Stomach (tissue), 9 donors: ENCODE data around the gene EEF1AKMT1. TPM values are rescaled to one million over a fixed set of nuclear protein-coding genes. Genes with fewer than 3 reads are reported as not detected.

ENCODE experiments used
- DNase-seq, 2 donors: peaks; one replicate each; pipeline versions ENCODE4 v3.0.0 to v3.0.0-alpha.2; 2013 to 2019
- H3K27ac ChIP-seq, 5 donors: fragments of 200-600 bp in 4 of 5; sonication (generic) in 4 of 5; one replicate each; pipeline ENCODE4 v1.5.1; 2013 to 2019; ENCODE audit warnings: mild to moderate bottlenecking in 1 of 5, moderate library complexity in 1 of 5
- H3K27me3 ChIP-seq, 3 donors: fragments of 200-600 bp; sonication (generic); one replicate each; pipeline ENCODE4 v1.5.1; 2017 to 2019; ENCODE audit warnings: mixed run types in 1 of 3
- H3K36me3 ChIP-seq, 4 donors: fragments of 200-600 bp; sonication (generic); 1 replicate in 3 of 4; 2 replicates in 1 of 4; pipeline ENCODE4 v1.5.1; 2016 to 2019
- H3K4me1 ChIP-seq, 4 donors: fragments of 200-600 bp; sonication (generic); one replicate each; pipeline ENCODE4 v1.5.1; 2016 to 2019
- H3K4me3 ChIP-seq, 4 donors: fragments of 200-600 bp; sonication (generic) in 3 of 4; one replicate each; pipeline ENCODE4 v1.5.1; 2016 to 2019; ENCODE audit warnings: mild to moderate bottlenecking in 1 of 4
- H3K9me3 ChIP-seq, 4 donors: fragments of 200-600 bp; sonication (generic); one replicate each; pipeline ENCODE4 v1.5.1; 2016 to 2019
- EP300 ChIP-seq: sonication (generic); formaldehyde crosslinking; IDR thresholded peaks from one replicate; pipeline ENCODE4 v1.6.1; 2017; ENCODE audit warnings: antibody characterized with exemption
- POLR2A ChIP-seq, 4 donors: fragments of 450-650 bp; IDR thresholded peaks; one replicate each; pipeline ENCODE4 v1.6.1; 2016; ENCODE audit warnings: antibody characterized with exemption in 4 of 4, control low read depth in 2 of 4, mild to moderate bottlenecking in 1 of 4, moderate library complexity in 1 of 4
- POLR2AphosphoS5 ChIP-seq, 3 donors: sonication (generic); formaldehyde crosslinking; IDR thresholded peaks; one replicate each; pipeline ENCODE4 v1.6.1; 2016; ENCODE audit warnings: antibody characterized with exemption in 3 of 3
- WGBS, 5 donors: extraction: QIAGEN DNeasy Blood & Tissue Kit in 3 of 5; methylation state at CpG; one replicate each; pipeline versions ENCODE4 v1.1.5 to v1.1.7; 2013 to 2018; 5-methylcytosine and 5-hydroxymethylcytosine counted together
- intact Hi-C: fragments of 100-400 bp; cut with DNase I; formaldehyde crosslinking; loops from one replicate; pipeline ENCODE4 v1.15.1; 2023; ENCODE audit warnings: low total_unique reads
- polyA plus RNA-seq, 3 donors: library from polyadenylated mRNA; stranded (reverse); fragments of 200-250 nt; gene quantifications; one replicate each; pipeline ENCODE4 v1.2.3, GENCODE V29; 2013
- total RNA-seq, 5 donors: library from RNA; depleted of rRNA; stranded (reverse); fragments of >200 nt; gene quantifications; one replicate each; pipeline versions ENCODE4 v1.1.0 to v1.2.3, GENCODE V29; 2014 to 2016
- TF ChIP-seq, protein P1 (sequence below), 7 experiments: fragments of 450-650 bp in 4 of 7; fragments of 200-600 bp in 3 of 7; sonication (generic) in 3 of 7; IDR thresholded peaks; one replicate each; pipeline ENCODE4 v1.5.1; 2016 to 2019; ENCODE audit warnings: antibody characterized with exemption in 7 of 7, control low read depth in 2 of 7, mild to moderate bottlenecking in 1 of 7
- donor health status: healthy with polysubstance abuse.
- donor health status: Bipolar disorder and iron deficiency.
- donor health status: healthy.

Gene EEF1AKMT1
- total and polyA plus RNA-seq, 8 donors: 3.1 to 14.1 (median 7.2) TPM; not detected in 1

- Histone ChIP-seq H3K27me3 (no peaks in the 10 kb centered on the region), H3K4me3 (peak overlapping the region; percentile 54 to 72 (median 58)), H3K27ac (peak overlapping the region in 4 of 5 donors; percentile 87 to 93 (median 90)), H3K4me1 (peaks cover 11 to 32% (median 16%) of the 10 kb centered on the region in 4 donors), H3K9me3 (peaks cover 0 to 18% (median 2%) of the 10 kb centered on the region in 4 donors), H3K36me3 (peaks cover 0 to 13% (median 7%) of the 10 kb centered on the region in 4 donors)
- DNase-seq: peak in 1 of 2 donors; percentile 6
- intact Hi-C loops: loop anchor here (10.0 kb wide), 1 partner anchor 58 kb away; no protein-coding TSS in a partner anchor
- TF ChIP-seq POLR2AphosphoS5 (IDR thresholded peaks at IDR 0.05) (no peak), EP300 (no peak), POLR2A (IDR thresholded peaks at IDR 0.05) (no peak)
- TF ChIP-seq, protein P1, sequence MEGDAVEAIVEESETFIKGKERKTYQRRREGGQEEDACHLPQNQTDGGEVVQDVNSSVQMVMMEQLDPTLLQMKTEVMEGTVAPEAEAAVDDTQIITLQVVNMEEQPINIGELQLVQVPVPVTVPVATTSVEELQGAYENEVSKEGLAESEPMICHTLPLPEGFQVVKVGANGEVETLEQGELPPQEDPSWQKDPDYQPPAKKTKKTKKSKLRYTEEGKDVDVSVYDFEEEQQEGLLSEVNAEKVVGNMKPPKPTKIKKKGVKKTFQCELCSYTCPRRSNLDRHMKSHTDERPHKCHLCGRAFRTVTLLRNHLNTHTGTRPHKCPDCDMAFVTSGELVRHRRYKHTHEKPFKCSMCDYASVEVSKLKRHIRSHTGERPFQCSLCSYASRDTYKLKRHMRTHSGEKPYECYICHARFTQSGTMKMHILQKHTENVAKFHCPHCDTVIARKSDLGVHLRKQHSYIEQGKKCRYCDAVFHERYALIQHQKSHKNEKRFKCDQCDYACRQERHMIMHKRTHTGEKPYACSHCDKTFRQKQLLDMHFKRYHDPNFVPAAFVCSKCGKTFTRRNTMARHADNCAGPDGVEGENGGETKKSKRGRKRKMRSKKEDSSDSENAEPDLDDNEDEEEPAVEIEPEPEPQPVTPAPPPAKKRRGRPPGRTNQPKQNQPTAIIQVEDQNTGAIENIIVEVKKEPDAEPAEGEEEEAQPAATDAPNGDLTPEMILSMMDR (IDR thresholded peaks at IDR 0.05): no peak
- 81 to 87% (median 83%) methylated on average over 10 of the region's 10 CpGs for WGBS, 5 donors
These were observed 1.2 kb downstream of the EEF1AKMT1 start for GRCh38 chr13:20772401-20773131.

DNA sequence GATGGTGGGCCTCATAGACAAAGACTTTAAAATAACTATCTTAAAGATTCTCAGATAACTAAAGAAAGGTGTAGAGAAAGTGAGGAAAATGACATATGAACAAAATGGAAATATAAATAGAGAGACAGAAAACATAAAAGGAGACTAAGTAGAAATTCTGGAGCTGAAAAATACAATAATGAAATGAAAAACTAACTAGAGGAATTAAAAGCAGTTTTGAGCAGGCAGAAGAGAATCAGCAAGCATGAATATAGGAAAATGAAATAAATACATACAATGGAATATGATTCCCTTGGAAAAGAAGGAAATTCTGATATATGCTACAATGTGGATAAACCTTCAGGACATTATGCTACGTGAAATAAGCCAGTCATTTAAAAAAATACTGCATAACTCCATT, 3.9 kb downstream of the EEF1AKMT1 start:
- Histone ChIP-seq H3K4me3 (no peak overlapping the region), H3K27me3 (no peaks in the 10 kb centered on the region), H3K36me3 (peaks cover 0 to 13% (median 8%) of the 10 kb centered on the region in 4 donors), H3K27ac (no peak overlapping the region), H3K9me3 (peaks cover 0 to 22% (median 5%) of the 10 kb centered on the region in 4 donors), H3K4me1 (peaks cover 11 to 32% (median 16%) of the 10 kb centered on the region in 4 donors)
- WGBS, 5 donors: 91 to 100% (median 100%) methylated on average over 1 of the region's 1 CpG
- intact Hi-C loops: loop anchor here (10.0 kb wide), 1 partner anchor 55 kb away; no protein-coding TSS in a partner anchor
- DNase-seq: no peak
- no peak for TF ChIP-seq POLR2AphosphoS5 (IDR thresholded peaks at IDR 0.05)
- no peak for TF ChIP-seq POLR2A (IDR thresholded peaks at IDR 0.05)
- no peak for TF ChIP-seq EP300
- TF ChIP-seq, protein P1 (IDR thresholded peaks at IDR 0.05): no peak

DNA sequence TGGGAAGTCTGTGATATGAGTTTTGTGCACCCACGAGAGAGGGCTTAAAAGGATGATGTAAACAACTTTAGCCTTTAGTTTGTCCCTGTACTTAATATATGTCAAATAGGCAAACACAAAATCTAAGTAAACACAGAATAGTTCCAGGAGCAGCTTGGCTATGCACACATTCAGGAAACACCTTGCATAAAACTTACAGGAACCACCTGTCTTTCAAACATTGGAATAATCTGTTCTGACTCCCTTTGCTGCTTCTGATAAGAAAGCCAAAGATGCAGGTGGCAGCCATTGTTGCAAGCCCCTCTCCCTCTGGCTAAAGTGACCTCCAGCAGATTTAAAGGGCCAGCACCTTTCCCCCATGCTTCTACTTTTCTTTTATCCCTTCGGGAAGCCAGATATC, 4.7 kb downstream of the EEF1AKMT1 start:
- intact Hi-C loops: no loop called here
- 9 to 56% (median 46%) methylated on average over 2 of the region's 2 CpGs for WGBS, 5 donors

DNA sequence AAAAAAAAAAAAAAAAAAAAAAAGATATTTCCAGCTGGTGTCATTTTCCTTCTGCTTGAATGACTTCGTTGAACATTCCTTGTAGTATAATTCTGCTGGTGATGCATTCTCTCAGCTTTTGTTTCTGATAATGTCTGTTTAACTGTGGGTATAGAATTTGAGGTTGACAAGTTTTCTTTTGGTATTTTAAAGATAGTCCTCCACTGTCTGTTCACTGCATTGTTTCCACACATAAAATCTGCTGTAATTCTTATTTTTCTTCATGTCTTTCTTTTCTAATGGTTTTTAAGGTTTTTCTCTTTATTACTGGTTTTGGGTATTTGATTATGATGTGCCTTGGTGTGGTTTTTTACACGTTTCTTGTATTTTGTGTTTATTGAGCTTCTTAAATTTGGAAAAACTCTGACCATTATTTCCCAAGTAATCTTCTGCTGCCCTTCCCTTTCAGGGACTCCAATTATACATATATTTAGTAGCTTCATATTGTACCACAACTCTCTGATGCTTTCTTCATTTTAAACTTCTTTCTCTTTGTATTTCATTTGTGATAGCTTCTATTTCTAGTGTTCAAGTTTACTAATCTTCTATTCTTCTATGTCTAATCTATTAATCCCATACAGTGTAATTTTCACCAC, 6.3 kb downstream of the EEF1AKMT1 start:
- H3K4me3 ChIP-seq: no peak overlapping the region
- H3K27me3 ChIP-seq: no peaks in the 10 kb centered on the region
- no peak overlapping the region for H3K27ac ChIP-seq
- peaks cover 0 to 13% (median 8%) of the 10 kb centered on the region in 4 donors for H3K36me3 ChIP-seq
- peaks cover 3 to 19% (median 7%) of the 10 kb centered on the region in 4 donors for H3K4me1 ChIP-seq
- DNase-seq: no peak
- TF ChIP-seq POLR2AphosphoS5 (IDR thresholded peaks at IDR 0.05) (no peak), POLR2A (IDR thresholded peaks at IDR 0.05) (no peak)
- intact Hi-C loops: no loop called here
- WGBS, 5 donors: 90 to 97% (median 94%) methylated on average over 2 of the region's 2 CpGs
- peaks cover 0 to 22% (median 5%) of the 10 kb centered on the region in 4 donors for H3K9me3 ChIP-seq

More for the DNA sequence above, 4.7 kb downstream of the EEF1AKMT1 start:
- no peaks in the 10 kb centered on the region for H3K27me3 ChIP-seq
- no peak for TF ChIP-seq POLR2AphosphoS5 (IDR thresholded peaks at IDR 0.05)
- TF ChIP-seq, protein P1 (IDR thresholded peaks at IDR 0.05): no peak
- TF ChIP-seq EP300: no peak
- no peak for TF ChIP-seq POLR2A (IDR thresholded peaks at IDR 0.05)
- H3K27ac ChIP-seq: no peak overlapping the region
- H3K9me3 ChIP-seq: peaks cover 0 to 22% (median 5%) of the 10 kb centered on the region in 4 donors
- peaks cover 0 to 13% (median 8%) of the 10 kb centered on the region in 4 donors for H3K36me3 ChIP-seq
- no peak overlapping the region for H3K4me3 ChIP-seq
- no peak for DNase-seq
- peaks cover 10 to 30% (median 15%) of the 10 kb centered on the region in 4 donors for H3K4me1 ChIP-seq
